ENCODE measurements around the gene LRFN4. TPM values are rescaled to one million over a fixed set of nuclear protein-coding genes. Genes with fewer than 3 reads are reported as not detected.

Gene LRFN4
- total RNA-seq, 1 donor from 2014 or later = 33.7 TPM

DNA sequence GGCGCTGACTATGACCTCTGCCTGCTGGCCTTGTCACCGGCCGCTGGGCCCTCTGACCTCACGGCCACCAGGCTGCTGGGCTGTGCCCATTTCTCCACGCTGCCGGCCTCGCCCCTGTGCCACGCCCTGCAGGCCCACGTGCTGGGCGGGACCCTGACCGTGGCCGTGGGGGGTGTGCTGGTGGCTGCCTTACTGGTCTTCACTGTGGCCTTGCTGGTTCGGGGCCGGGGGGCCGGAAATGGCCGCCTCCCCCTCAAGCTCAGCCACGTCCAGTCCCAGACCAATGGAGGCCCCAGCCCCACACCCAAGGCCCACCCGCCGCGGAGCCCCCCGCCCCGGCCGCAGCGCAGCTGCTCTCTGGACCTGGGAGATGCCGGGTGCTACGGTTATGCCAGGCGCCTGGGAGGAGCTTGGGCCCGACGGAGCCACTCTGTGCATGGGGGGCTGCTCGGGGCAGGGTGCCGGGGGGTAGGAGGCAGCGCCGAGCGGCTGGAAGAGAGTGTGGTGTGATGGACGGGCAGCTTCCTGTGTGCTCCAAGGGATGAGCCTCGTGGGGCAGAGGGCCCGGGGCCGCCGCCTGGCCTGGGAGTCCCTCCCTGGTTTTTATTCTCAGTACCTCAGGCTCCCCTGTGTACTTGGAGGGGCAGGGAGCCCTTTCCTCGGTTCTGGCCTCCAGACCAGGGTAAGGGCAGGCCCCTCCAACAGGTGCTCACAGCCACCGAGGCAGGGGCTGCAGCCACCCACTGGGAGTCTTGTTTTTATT, 3.0 kb downstream of the LRFN4 start:
- H3K4me1 ChIP-seq (ENCODE audit: insufficient read depth, low read length) = peaks cover 11% of the 10 kb centered on the region
- H3K4me1 Mint-ChIP-seq (ENCODE audit: low read depth, unreplicated experiment) = no peaks in the 10 kb centered on the region
- no peak overlapping the region for H3K4me3 Mint-ChIP-seq (ENCODE audit: unreplicated experiment)
- H3K9ac ChIP-seq (ENCODE audit: low read length) = no peak overlapping the region
- H4K20me1 ChIP-seq (ENCODE audit: insufficient read depth, low read length) = peaks cover 11% of the 10 kb centered on the region
- no peaks in the 10 kb centered on the region for H3K9me3 Mint-ChIP-seq (ENCODE audit: unreplicated experiment)
- no peaks in the 10 kb centered on the region for H3K27me3 ChIP-seq (ENCODE audit: insufficient read depth, low read length)
- no peak overlapping the region for H3K27ac ChIP-seq (ENCODE audit: low read depth, low read length)
- no peaks in the 10 kb centered on the region for H3K36me3 Mint-ChIP-seq (ENCODE audit: low read depth, unreplicated experiment)
- H3K4me3 ChIP-seq (ENCODE audit: insufficient read depth, low read depth, low read length) = no peak overlapping the region
- FAIRE-seq (no peak), DNase-seq (ENCODE audit: low read depth) (no peak)
- no peaks in the 10 kb centered on the region for H3K27me3 Mint-ChIP-seq (ENCODE audit: low read depth, unreplicated experiment)
- peaks cover 36% of the 10 kb centered on the region for H3K79me2 ChIP-seq (ENCODE audit: insufficient read depth, low read length)
- no peak overlapping the region for H3K4me2 ChIP-seq (ENCODE audit: low read length)
- H3K27ac Mint-ChIP-seq (ENCODE audit: unreplicated experiment) = no peak overlapping the region
- H3K9me3 ChIP-seq (ENCODE audit: insufficient read depth, low read depth, low read length) = no peaks in the 10 kb centered on the region
- H2AFZ ChIP-seq (ENCODE audit: low read depth, low read length) = no peak overlapping the region
- no peak for TF ChIP-seq EZH2 (IDR thresholded peaks at IDR 0.05; ENCODE audit: insufficient read depth, low read length)
- TF ChIP-seq CTCF (IDR thresholded peaks at IDR 0.05; ENCODE audit: insufficient read depth, low read depth, low read length) = no peak
- no peaks in the 10 kb centered on the region for H3K36me3 ChIP-seq (ENCODE audit: insufficient read depth, low read length)

- Histone ChIP-seq H4K20me1 (ENCODE audit: insufficient read depth, low read length) (peaks cover 11% of the 10 kb centered on the region), H3K4me3 (ENCODE audit: insufficient read depth, low read depth, low read length) (no peak overlapping the region), H3K79me2 (ENCODE audit: insufficient read depth, low read length) (peaks cover 36% of the 10 kb centered on the region), H3K9me3 (ENCODE audit: insufficient read depth, low read depth, low read length) (no peaks in the 10 kb centered on the region), H3K27ac (ENCODE audit: low read depth, low read length) (no peak overlapping the region), H3K27me3 (ENCODE audit: insufficient read depth, low read length) (no peaks in the 10 kb centered on the region), H3K36me3 (ENCODE audit: insufficient read depth, low read length) (no peaks in the 10 kb centered on the region), H3K4me2 (ENCODE audit: low read length) (no peak overlapping the region), H3K9ac (ENCODE audit: low read length) (no peak overlapping the region), H2AFZ (ENCODE audit: low read depth, low read length) (no peak overlapping the region), H3K4me1 (ENCODE audit: insufficient read depth, low read length) (peaks cover 11% of the 10 kb centered on the region)
- H3K4me1 Mint-ChIP-seq (ENCODE audit: low read depth, unreplicated experiment) = no peaks in the 10 kb centered on the region
- DNase-seq (ENCODE audit: low read depth) (no peak), FAIRE-seq (no peak)
- no peaks in the 10 kb centered on the region for H3K36me3 Mint-ChIP-seq (ENCODE audit: low read depth, unreplicated experiment)
- H3K27ac Mint-ChIP-seq (ENCODE audit: unreplicated experiment) = no peak overlapping the region
- no peaks in the 10 kb centered on the region for H3K27me3 Mint-ChIP-seq (ENCODE audit: low read depth, unreplicated experiment)
- H3K4me3 Mint-ChIP-seq (ENCODE audit: unreplicated experiment) = no peak overlapping the region
- H3K9me3 Mint-ChIP-seq (ENCODE audit: unreplicated experiment) = no peaks in the 10 kb centered on the region
- TF ChIP-seq EZH2 (IDR thresholded peaks at IDR 0.05; ENCODE audit: insufficient read depth, low read length) (no peak), CTCF (IDR thresholded peaks at IDR 0.05; ENCODE audit: insufficient read depth, low read depth, low read length) (no peak)
Observed at GRCh38 chr11:66860449-66860831, 3.6 kb downstream of the LRFN4 start.

Measured in astrocyte (in vitro differentiated cells and primary cell).